Astrocyte (in vitro differentiated cells and primary cell): ENCODE results near the gene CBX2. TPM values are rescaled to one million over a fixed set of nuclear protein-coding genes. Genes with fewer than 3 reads are reported as not detected.
A peak's percentile ranks its signal among the peaks of the same experiment; 100 is the strongest.

Source experiments
- DNase-seq: peaks from one replicate; pipeline ENCODE4 v3.0.0-alpha.2; 2010; ENCODE audit warnings: low read depth
- FAIRE-seq: peaks from 2 replicates; lab custom pipeline; 2011; peaks lifted over from hg19 to GRCh38; lab: Jason Lieb, UNC
- H2AFZ ChIP-seq: 2 replicates; pipeline ENCODE4 v1.6.0; 2012; ENCODE audit warnings: low read depth, low read length, inconsistent platforms
- H3K27ac ChIP-seq: 2 replicates; pipeline ENCODE4 v1.5.1; 2011; ENCODE audit warnings: low read depth, low read length, inconsistent platforms
- H3K27me3 ChIP-seq: 2 replicates; pipeline ENCODE4 v1.6.0; 2011; ENCODE audit warnings: low read length, inconsistent platforms; ENCODE audit not compliant: insufficient read depth
- H3K36me3 ChIP-seq: 2 replicates; pipeline ENCODE4 v1.5.1; 2011; ENCODE audit warnings: low read length, inconsistent platforms; ENCODE audit not compliant: insufficient read depth
- H3K4me1 ChIP-seq: 2 replicates; pipeline ENCODE4 v1.5.1; 2011; ENCODE audit warnings: low read length, inconsistent platforms; ENCODE audit not compliant: insufficient read depth
- H3K4me2 ChIP-seq: 2 replicates; pipeline ENCODE4 v1.6.0; 2012; ENCODE audit warnings: low read length, inconsistent platforms
- H3K4me3 ChIP-seq: 2 replicates; pipeline ENCODE4 v1.5.1; 2011; ENCODE audit warnings: low read depth, mild to moderate bottlenecking, low read length, inconsistent platforms; ENCODE audit not compliant: insufficient read depth
- H3K79me2 ChIP-seq: 2 replicates; pipeline ENCODE4 v1.6.0; 2012; ENCODE audit warnings: mild to moderate bottlenecking, low read length, inconsistent platforms; ENCODE audit not compliant: insufficient read depth
- H3K9ac ChIP-seq: 2 replicates; pipeline ENCODE4 v1.6.0; 2012; ENCODE audit warnings: mild to moderate bottlenecking, low read length, inconsistent platforms
- H3K9me3 ChIP-seq: 2 replicates; pipeline ENCODE4 v1.5.1; 2012; ENCODE audit warnings: low read depth, mild to moderate bottlenecking, low read length, inconsistent platforms; ENCODE audit not compliant: insufficient read depth
- H4K20me1 ChIP-seq: 2 replicates; pipeline ENCODE4 v1.6.0; 2012; ENCODE audit warnings: low read length, inconsistent platforms; ENCODE audit not compliant: insufficient read depth
- H3K27ac Mint-ChIP-seq: one replicate; pipeline ENCODE4 v1.8.0; 2021; ENCODE audit warnings: mild to moderate bottlenecking, mixed read lengths; ENCODE audit not compliant: unreplicated experiment
- H3K27me3 Mint-ChIP-seq: one replicate; pipeline ENCODE4 v1.8.0; 2021; ENCODE audit warnings: low read depth, mixed read lengths; ENCODE audit not compliant: unreplicated experiment
- H3K36me3 Mint-ChIP-seq: one replicate; pipeline ENCODE4 v1.8.0; 2021; ENCODE audit warnings: low read depth, mixed read lengths; ENCODE audit not compliant: unreplicated experiment
- H3K4me1 Mint-ChIP-seq: one replicate; pipeline ENCODE4 v1.8.0; 2021; ENCODE audit warnings: low read depth, mixed read lengths; ENCODE audit not compliant: unreplicated experiment
- H3K4me3 Mint-ChIP-seq: one replicate; pipeline ENCODE4 v1.8.0; 2021; ENCODE audit warnings: mild to moderate bottlenecking, moderate library complexity, mixed read lengths; ENCODE audit not compliant: unreplicated experiment
- H3K9me3 Mint-ChIP-seq: one replicate; pipeline ENCODE4 v1.8.0; 2021; ENCODE audit warnings: mild to moderate bottlenecking, mixed read lengths; ENCODE audit not compliant: unreplicated experiment
- EZH2 ChIP-seq: IDR thresholded peaks from 2 replicates; pipeline ENCODE4 v1.6.1; 2012; ENCODE audit warnings: mild to moderate bottlenecking, low read length, inconsistent platforms; ENCODE audit not compliant: insufficient read depth
- total RNA-seq: library from RNA; stranded (reverse); gene quantifications from 2 replicates; pipeline ENCODE4 v1.2.1, GENCODE V29; 2021
- TF ChIP-seq, protein P1 (sequence below): IDR thresholded peaks from 2 replicates; pipeline ENCODE4 v1.5.1; 2011; ENCODE audit warnings: low read depth, mild to moderate bottlenecking, inconsistent platforms, low read length, moderate library complexity; ENCODE audit not compliant: insufficient read depth

Gene CBX2
- total RNA-seq, 1 donor from 2014 or later, result 6.7 TPM

GRCh38 chr17:79802039-79802735 is 24.2 kb downstream of the CBX2 start:
- no peak for FAIRE-seq
- Histone ChIP-seq H3K27me3 (peaks cover 92% of the 10 kb centered on the region), H3K9me3 (peaks cover 14% of the 10 kb centered on the region), H3K79me2 (no peaks in the 10 kb centered on the region), H3K27ac (no peak overlapping the region), H3K9ac (no peak overlapping the region), H3K4me1 (peaks cover 28% of the 10 kb centered on the region), H4K20me1 (peaks cover 12% of the 10 kb centered on the region), H3K4me2 (peak overlapping the region; percentile 23), H3K4me3 (no peak overlapping the region), H3K36me3 (no peaks in the 10 kb centered on the region), H2AFZ (no peak overlapping the region)
- DNase-seq, result no peak
- Mint-ChIP-seq H3K4me1 (no peaks in the 10 kb centered on the region), H3K27me3 (peaks cover 65% of the 10 kb centered on the region), H3K4me3 (no peak overlapping the region), H3K9me3 (peaks cover 27% of the 10 kb centered on the region), H3K36me3 (no peaks in the 10 kb centered on the region), H3K27ac (peak overlapping the region; percentile 72)
- no peak for TF ChIP-seq EZH2
- TF ChIP-seq, protein P1, sequence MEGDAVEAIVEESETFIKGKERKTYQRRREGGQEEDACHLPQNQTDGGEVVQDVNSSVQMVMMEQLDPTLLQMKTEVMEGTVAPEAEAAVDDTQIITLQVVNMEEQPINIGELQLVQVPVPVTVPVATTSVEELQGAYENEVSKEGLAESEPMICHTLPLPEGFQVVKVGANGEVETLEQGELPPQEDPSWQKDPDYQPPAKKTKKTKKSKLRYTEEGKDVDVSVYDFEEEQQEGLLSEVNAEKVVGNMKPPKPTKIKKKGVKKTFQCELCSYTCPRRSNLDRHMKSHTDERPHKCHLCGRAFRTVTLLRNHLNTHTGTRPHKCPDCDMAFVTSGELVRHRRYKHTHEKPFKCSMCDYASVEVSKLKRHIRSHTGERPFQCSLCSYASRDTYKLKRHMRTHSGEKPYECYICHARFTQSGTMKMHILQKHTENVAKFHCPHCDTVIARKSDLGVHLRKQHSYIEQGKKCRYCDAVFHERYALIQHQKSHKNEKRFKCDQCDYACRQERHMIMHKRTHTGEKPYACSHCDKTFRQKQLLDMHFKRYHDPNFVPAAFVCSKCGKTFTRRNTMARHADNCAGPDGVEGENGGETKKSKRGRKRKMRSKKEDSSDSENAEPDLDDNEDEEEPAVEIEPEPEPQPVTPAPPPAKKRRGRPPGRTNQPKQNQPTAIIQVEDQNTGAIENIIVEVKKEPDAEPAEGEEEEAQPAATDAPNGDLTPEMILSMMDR, result no peak

DNA sequence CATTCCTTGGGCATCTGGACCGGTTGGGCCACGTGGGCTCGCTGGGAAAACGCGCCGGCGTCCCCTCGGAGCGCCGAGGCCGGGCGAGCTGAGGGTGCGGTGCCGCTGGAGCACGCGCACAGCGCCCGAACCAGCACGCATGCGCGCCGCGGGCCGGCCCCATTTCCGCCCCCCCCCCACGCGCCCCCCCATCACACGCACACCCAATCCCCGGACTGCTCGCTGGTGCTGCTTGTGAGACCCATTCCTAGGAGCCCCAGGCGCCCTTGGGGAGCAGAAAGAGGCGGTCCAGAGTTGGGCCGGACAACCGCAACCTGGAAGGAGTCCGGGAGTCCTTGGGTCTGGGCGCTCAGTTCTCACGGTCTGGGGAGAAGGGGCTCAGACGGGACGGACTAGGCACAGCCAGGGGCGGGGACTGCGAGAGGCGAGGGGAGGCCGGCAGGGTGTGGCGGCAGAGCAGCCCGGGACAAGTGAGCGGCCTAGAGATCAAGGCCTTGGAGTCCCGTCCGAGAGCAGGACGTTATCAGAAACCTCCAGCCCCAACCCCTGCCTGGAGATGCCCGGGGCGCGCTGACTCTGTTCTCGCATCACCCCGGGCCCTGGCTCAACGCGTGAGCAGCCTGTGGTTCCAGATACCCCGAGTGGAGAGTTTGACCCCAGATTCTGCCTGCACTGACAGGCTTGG is 24.9 kb downstream of the CBX2 start:
- no peaks in the 10 kb centered on the region for H3K4me1 Mint-ChIP-seq

More for the DNA sequence above, 24.9 kb downstream of the CBX2 start:
- Histone ChIP-seq H3K4me2 (peak overlapping the region; percentile 23), H3K9ac (no peak overlapping the region), H4K20me1 (peaks cover 12% of the 10 kb centered on the region), H3K27me3 (peaks cover 97% of the 10 kb centered on the region), H2AFZ (no peak overlapping the region), H3K9me3 (peaks cover 14% of the 10 kb centered on the region), H3K36me3 (no peaks in the 10 kb centered on the region), H3K27ac (no peak overlapping the region), H3K4me1 (peaks cover 26% of the 10 kb centered on the region), H3K4me3 (no peak overlapping the region), H3K79me2 (no peaks in the 10 kb centered on the region)
- Mint-ChIP-seq H3K27me3 (peaks cover 71% of the 10 kb centered on the region), H3K9me3 (peaks cover 29% of the 10 kb centered on the region), H3K4me3 (no peak overlapping the region), H3K36me3 (no peaks in the 10 kb centered on the region), H3K27ac (no peak overlapping the region)
- peak; percentile 86 for TF ChIP-seq EZH2
- TF ChIP-seq, protein P1, result no peak
- FAIRE-seq, result no peak
- no peak for DNase-seq
